ENCODE data around the gene MTRF1.
"Not testable (repeated sequence)": the region's sequence is repeated elsewhere in the genome, so short reads cannot be mapped to it uniquely, and the experiment has no call there.

The MTRF1 gene

GRCh38 chr13:41263261-41263971 lies at the start of gene MTRF1:
TSS of gene MTRF1 (minus strand) at chr13:41263576. CDS start at chr13:41260907, 2,669 bp downstream.
- peak; percentile 84 for DNase-seq

GRCh38 chr13:41313117-41313516 lies 49.7 kb upstream of the MTRF1 start:
- DNase-seq = no peak

GRCh38 chr13:41312176-41312500 lies 48.8 kb upstream of the MTRF1 start:
- peak; percentile 28 for DNase-seq

DNA sequence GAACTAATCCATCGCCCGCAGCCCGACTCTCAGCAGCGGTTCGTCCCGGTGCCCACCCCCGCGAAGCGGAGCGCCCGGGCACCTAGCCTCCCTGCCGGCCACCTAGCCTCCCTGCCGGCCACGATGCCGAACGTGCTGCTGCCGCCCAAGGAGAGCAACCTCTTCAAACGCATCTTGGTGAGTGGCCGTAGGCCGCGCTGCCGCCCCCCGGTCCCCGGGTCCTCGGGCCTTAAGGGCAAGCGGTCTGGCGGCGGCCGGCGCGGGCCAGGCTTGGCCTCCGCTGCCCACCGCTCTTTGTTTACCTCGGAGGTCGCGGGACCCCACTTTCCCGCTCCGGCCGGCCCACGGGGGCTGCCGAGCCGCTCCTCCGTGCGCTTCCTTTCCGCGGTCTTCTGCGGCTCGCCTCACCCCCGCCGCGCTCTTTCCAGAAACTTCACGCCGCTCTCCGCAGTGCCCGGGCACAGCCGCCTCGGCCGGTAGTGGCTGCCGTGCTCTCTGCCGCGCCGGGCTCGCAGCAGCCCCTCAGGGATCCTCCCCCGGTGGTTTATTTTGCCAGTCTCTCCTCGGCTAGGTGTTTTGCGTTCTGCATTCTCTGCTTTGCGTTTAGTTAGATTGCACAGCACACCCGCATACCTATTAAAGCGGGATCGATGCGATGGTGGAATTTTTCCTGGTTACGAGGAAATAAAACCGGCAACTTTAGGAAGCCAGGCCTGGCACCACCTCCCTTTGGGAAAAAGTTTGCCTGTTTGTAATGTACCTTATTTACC lies 48.2 kb upstream of the MTRF1 start:
- DNase-seq = peak; percentile 61

- DNase-seq = peak; percentile 94
Measured at GRCh38 chr13:41310963-41311405, 47.6 kb upstream of the MTRF1 start, which contains the start of gene NAA16. TSS of gene NAA16 (plus strand) at chr13:41311267. CDS start at chr13:41311529, 262 bp downstream.

DNA sequence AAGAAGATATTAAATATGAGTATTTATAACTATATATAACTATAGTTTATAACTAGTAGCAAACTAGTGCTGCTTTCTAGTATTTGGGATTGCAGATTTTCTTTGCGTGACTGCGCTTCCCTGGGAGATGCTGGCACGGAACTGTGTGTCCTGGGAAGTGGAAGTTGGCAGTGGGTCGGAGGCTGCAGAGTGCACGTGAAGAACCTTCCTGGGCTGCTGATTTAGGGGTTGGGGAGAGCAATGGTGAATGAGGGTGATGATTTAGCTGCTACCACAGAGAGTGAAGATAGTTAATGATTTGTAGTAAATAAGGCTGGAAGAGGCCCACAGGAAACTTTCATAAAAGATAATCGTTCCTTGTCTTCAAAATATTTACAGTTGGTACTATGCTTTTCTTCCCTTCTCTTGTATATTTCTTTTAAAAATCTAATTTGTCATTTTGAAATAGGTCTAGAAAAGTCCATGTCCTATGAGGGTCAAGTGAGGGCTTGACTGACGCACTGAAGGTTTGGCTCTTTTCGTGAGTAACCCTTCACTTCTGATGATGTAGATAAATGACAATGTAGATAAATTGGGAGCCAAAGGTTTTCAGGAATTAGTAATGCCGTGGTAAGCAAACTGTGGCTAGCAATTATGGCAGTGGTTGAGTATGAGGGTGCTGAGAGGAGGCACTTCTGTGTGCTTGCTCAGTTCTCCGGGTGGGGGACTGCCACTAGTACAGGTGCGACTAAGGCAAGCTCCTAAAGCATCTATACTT lies 44.7 kb upstream of the MTRF1 start:
- no peak for DNase-seq

- DNase-seq = no peak
Measured at GRCh38 chr13:41306271-41307145, 43.1 kb upstream of the MTRF1 start.

DNA sequence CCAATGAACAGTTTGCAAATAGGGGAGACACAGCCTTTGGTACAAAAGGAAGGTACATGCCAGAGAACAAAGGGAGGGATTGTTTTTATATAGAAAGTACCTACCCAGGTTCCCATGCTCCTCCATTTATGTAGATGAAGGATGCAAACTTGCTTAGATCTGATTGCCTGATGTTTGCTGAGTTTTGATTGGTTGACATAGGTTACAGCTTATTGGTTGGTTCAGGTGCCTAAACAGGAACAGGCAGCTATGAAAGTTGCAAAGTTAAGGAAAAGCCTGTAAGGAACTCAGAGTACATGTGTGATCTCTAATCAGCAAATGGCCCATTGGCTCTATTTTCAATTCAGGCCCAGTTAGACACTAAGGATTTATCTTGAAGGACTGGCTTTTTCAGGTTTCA lies 41.2 kb upstream of the MTRF1 start:
- no peak for DNase-seq

GRCh38 chr13:41302743-41303142 lies 39.4 kb upstream of the MTRF1 start:
- DNase-seq = no peak

DNA sequence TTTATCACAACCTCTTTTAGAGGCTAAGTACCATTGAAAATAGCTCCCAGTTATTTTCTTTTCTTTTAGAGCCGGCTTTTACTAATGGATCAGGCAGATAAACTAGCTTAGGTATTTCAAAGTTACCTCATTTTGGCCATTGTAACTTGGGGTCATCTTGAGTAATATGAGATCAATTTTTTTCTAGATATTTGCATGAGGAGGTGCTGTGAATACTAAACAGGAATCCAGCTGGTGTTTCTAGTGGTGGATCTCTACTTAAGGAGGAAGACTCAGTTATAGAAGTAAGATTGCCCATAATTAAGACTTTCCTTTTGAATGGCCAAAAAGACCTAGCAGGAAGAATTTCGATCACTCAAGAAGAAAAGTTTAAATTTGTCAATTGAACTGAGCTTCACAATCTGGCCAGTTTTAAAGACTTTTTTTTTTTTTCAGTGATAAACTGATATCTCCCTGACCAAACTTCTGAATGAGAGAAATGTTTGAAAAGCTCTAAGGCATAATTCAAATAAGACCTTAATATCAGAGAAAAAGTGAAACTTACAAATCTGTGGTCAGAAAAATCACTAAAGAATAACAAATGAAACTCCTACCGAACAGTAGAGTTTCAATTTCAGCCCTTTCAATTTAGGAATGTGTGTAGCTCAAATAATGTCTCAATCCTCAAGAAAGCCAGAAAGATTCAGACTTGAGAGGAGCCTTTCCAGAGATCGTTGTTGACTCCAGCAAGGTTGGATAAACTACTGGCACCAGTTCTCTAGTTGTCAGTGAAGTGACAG lies 36.1 kb upstream of the MTRF1 start:
- DNase-seq = no peak

- DNase-seq = no peak
Measured at GRCh38 chr13:41296879-41297646, 33.7 kb upstream of the MTRF1 start.

GRCh38 chr13:41295973-41296372 lies 32.6 kb upstream of the MTRF1 start:
- DNase-seq = no peak

DNA sequence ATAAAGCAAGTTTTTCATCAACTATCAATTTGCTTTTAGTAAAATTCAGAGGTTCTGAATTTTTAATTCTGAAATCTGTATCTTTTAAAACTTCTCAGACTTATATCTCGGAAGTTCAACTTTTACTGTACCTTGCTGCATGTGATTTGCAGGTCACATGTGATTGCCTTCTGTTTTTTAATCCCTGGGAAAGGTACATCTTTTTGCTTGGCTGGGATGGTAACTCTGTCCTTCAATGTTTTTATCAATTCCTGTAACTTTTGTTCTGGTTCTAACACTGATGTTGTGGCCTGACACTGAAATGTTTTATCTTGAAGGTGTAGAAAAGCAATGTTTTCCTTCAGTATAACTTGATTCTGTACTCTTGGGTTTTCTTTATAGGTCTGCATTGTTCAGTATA lies 31.5 kb upstream of the MTRF1 start:
- no peak for DNase-seq

- no peak for DNase-seq
Measured at GRCh38 chr13:41293272-41293671, 29.9 kb upstream of the MTRF1 start.

DNA sequence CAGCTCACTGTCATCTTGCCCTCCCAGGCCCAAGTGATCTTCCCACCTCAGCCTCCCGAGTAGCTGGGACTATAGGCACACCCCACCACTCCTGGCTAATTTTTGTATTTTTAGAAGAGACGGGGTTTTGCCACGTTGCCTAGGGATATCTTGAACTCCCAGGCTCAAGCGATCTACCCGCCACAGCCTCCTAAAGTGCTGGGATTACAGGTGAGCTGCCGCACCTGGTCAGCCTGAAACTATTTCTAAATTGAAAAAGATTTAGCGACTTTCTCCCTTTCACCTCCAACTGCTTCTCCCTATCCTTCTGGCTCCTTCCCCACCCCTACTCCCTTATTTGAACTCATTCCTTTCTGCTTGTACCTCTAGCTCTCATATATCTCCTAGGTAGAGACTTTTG lies 27.9 kb upstream of the MTRF1 start:
- no peak for DNase-seq

DNA sequence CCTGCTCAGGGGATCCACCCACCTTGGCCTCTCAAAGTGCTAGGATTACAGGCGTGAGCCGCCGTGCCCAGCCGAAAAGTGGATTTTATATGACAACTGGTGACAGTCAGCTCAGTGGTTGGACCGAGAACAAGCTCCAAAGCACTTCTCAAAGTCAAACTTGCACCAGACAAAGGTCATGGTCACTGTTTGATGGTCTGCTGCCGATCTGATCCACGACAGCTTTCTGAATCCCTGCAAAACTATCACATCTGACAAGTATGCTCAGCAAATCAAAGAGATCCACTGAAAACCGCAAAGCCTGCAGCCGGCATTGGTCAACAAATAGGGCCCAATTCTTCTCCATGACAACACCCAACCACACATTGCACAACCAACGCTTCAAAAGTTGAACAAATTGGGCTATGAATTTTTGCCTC lies 26.1 kb upstream of the MTRF1 start:
- DNase-seq = no peak

- DNase-seq = peak; percentile 20
Measured at GRCh38 chr13:41286370-41286769, 23.0 kb upstream of the MTRF1 start.

DNA sequence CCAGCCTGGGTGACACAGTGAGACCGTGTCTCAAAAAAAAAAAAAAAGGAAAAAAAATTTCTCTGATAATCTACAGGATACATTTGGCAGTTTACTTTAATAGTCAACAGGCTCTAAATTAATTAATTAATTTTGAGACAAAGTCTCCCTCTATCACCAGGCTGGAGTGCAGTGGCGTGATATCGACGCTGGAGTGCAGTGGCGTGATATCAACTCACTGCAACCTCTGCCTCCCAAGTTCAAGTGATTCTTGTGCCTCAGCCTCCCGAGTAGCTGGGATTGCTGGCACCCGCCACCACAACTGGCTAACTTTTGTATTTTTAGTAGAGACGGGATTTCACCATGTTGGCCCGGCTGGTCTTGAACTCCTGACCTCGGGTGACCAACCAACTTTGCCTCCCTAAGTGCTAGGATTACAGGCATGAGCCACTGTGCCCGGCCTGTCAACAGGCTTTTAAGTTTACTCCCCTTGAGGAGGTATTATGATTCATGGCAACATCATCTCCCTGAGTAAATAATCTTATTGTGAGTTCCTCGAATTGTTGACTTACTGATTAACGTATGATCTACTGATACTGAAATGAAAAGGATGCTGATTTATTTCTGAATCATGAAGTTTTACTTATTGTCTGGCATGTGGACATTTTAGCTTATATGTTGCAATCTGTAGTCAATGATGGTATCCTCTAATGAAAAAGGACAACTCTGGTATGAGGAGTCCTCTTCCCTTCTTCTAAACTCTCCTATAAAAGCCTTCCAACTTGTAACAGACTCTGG lies 21.3 kb upstream of the MTRF1 start:
- no peak for DNase-seq

DNA sequence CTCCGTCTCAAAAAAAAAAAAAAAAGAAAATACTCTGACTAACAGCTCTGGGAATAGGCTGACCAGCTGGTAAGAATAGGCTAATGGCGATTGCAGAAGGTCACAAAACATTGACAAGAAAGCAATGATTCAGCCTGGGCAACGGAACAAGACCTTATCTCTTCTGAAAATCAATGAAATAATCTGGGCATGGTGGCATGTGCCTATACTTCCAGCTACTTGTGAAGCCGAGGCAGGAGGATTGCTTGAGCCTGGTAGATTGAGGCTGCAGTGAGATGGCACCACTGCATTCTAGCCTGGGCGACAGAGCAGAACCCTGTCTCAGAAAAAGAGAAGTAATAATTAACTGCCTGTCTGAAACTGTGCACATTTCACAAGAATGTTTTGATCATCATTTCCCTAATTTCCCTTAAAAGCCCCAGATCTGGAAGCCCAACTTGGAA lies 18.8 kb upstream of the MTRF1 start:
- no peak for DNase-seq

DNA sequence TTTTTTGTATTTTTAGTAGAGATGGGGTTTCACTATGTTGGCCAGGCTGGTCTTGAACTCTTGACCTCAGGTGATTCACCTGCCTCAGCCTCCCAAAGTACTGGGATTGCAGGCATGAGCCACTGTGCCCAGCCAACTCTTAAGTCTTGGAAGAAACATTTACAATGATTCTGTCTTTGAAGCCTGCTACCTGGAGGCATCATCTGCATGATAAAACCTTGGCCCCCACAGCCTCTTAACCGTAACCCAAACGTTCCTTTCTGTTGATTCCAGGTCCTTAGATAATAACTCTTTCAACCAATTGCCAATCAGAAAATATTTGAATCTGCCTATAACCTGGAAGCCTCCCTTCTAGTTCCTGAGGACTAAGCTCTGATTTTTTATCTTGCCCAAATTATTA lies 15.8 kb upstream of the MTRF1 start:
- DNase-seq = not testable (repeated sequence)

Data from CD4-positive, alpha-beta T cell treated with Interleukin-17A for 1 hour (primary cell).